ENCODE results near the gene CAMKK2.
"Not testable (repeated sequence)": the region's sequence is repeated elsewhere in the genome, so short reads cannot be mapped to it uniquely, and the experiment has no call there.

Gene CAMKK2

GRCh38 chr12:121219353-121219986 lies 77.0 kb downstream of the CAMKK2 start:
- DNase-seq, result no peak

- no peak for DNase-seq
Measured at GRCh38 chr12:121218588-121219352, 77.7 kb downstream of the CAMKK2 start.

- DNase-seq, result no peak
Measured at GRCh38 chr12:121217761-121218160, 78.7 kb downstream of the CAMKK2 start.

- no peak for DNase-seq
Measured at GRCh38 chr12:121217063-121217462, 79.4 kb downstream of the CAMKK2 start.

- no peak for DNase-seq
Measured at GRCh38 chr12:121216102-121216501, 80.4 kb downstream of the CAMKK2 start.

- peak; percentile 74 for DNase-seq
Measured at GRCh38 chr12:121214855-121215745, 81.4 kb downstream of the CAMKK2 start.

GRCh38 chr12:121214166-121214777 lies 82.2 kb downstream of the CAMKK2 start:
- DNase-seq, result peak; percentile 20

GRCh38 chr12:121212875-121213274 lies 83.6 kb downstream of the CAMKK2 start:
- no peak for DNase-seq

GRCh38 chr12:121209624-121210572 lies 86.6 kb downstream of the CAMKK2 start, which contains the start of gene P2RX4:
Gene P2RX4, plus strand, starts transcription at chr12:121210129. Its CDS starts 36 bp downstream, at chr12:121210165.
- peak; percentile 69 for DNase-seq

GRCh38 chr12:121209221-121209620 lies 87.3 kb downstream of the CAMKK2 start:
- DNase-seq, result no peak

- DNase-seq, result not testable (repeated sequence)
Measured at GRCh38 chr12:121208571-121208970, 87.9 kb downstream of the CAMKK2 start.

GRCh38 chr12:121205491-121205890 lies 91.0 kb downstream of the CAMKK2 start:
- no peak for DNase-seq

GRCh38 chr12:121203482-121203881 lies 93.0 kb downstream of the CAMKK2 start:
- no peak for DNase-seq

- DNase-seq, result no peak
Measured at GRCh38 chr12:121202407-121203355, 93.8 kb downstream of the CAMKK2 start.

GRCh38 chr12:121201140-121201539 lies 95.4 kb downstream of the CAMKK2 start:
- not testable (repeated sequence) for DNase-seq

- DNase-seq, result no peak
Measured at GRCh38 chr12:121198949-121199348, 97.6 kb downstream of the CAMKK2 start.

GRCh38 chr12:121196902-121197301 lies 99.6 kb downstream of the CAMKK2 start:
- DNase-seq, result no peak

GRCh38 chr12:121191151-121191550 lies 105.4 kb downstream of the CAMKK2 start:
- no peak for DNase-seq

- peak; percentile 97 for DNase-seq
Measured at GRCh38 chr12:121190523-121191031, 105.9 kb downstream of the CAMKK2 start.

GRCh38 chr12:121189619-121190155 lies 106.8 kb downstream of the CAMKK2 start:
- DNase-seq, result no peak

Measured in fibroblast of upper back skin (primary cell).